Measurements from ENCODE around the gene MASP1.

MASP1 gene

GRCh38 chr3:187291512-187292132 lies at the start of gene MASP1:
Gene MASP1, minus strand, starts transcription at chr3:187291737. Its CDS starts 105 bp downstream, at chr3:187291632.
- no peak for DNase-seq

- no peak for DNase-seq
Observed at GRCh38 chr3:187340578-187340977, 49.0 kb upstream of the MASP1 start.

- DNase-seq, result no peak
Observed at GRCh38 chr3:187336322-187336721, 44.8 kb upstream of the MASP1 start.

GRCh38 chr3:187334904-187335303 lies 43.4 kb upstream of the MASP1 start:
- DNase-seq, result no peak

- DNase-seq, result no peak
Observed at GRCh38 chr3:187328691-187329090, 37.2 kb upstream of the MASP1 start.

GRCh38 chr3:187327845-187328244 lies 36.3 kb upstream of the MASP1 start:
- no peak for DNase-seq

- no peak for DNase-seq
Observed at GRCh38 chr3:187325632-187326031, 34.1 kb upstream of the MASP1 start.

GRCh38 chr3:187323091-187323490 lies 31.6 kb upstream of the MASP1 start:
- no peak for DNase-seq

GRCh38 chr3:187322291-187322690 lies 30.8 kb upstream of the MASP1 start:
- DNase-seq, result no peak

- DNase-seq, result no peak
Observed at GRCh38 chr3:187321766-187322165, 30.2 kb upstream of the MASP1 start.

- peak; percentile 82 for DNase-seq
Observed at GRCh38 chr3:187319699-187320302, 28.3 kb upstream of the MASP1 start.

GRCh38 chr3:187318819-187319616 lies 27.5 kb upstream of the MASP1 start:
- DNase-seq, result peak; percentile 79

GRCh38 chr3:187315872-187316271 lies 24.3 kb upstream of the MASP1 start:
- DNase-seq, result no peak

- no peak for DNase-seq
Observed at GRCh38 chr3:187314176-187314575, 22.6 kb upstream of the MASP1 start.

- DNase-seq, result no peak
Observed at GRCh38 chr3:187310954-187311470, 19.5 kb upstream of the MASP1 start.

GRCh38 chr3:187310226-187310625 lies 18.7 kb upstream of the MASP1 start:
- DNase-seq, result no peak

- no peak for DNase-seq
Observed at GRCh38 chr3:187305881-187306280, 14.3 kb upstream of the MASP1 start.

GRCh38 chr3:187299611-187300010 lies 8.1 kb upstream of the MASP1 start:
- DNase-seq, result no peak

GRCh38 chr3:187296911-187297310 lies 5.4 kb upstream of the MASP1 start:
- no peak for DNase-seq

- no peak for DNase-seq
Observed at GRCh38 chr3:187296058-187296457, 4.5 kb upstream of the MASP1 start.

GRCh38 chr3:187295316-187296034 lies 3.9 kb upstream of the MASP1 start:
- no peak for DNase-seq

GRCh38 chr3:187293516-187294430 lies 2.2 kb upstream of the MASP1 start:
- DNase-seq, result no peak
